HCT116 (cell line): Measurements from ENCODE around the gene HSD17B7. TPM values are rescaled to one million over a fixed set of nuclear protein-coding genes. Genes with fewer than 3 reads are reported as not detected.

Source experiments
- ATAC-seq: fragments of 200-7000 bp; cut with Tn5 transposase; 2 replicates; pipeline ENCODE4 v1.9.1; 2020; ENCODE audit warnings: mild to moderate bottlenecking, moderate library complexity
- BruUV-seq: library from RNA; stranded (reverse); fragments of 400-500 nt; replicated peaks from 2 replicates; lab custom pipeline; 2021; lab: Mats Ljungman, UMichigan
- CTCF ChIA-PET: fragments of 300-600 bp; sonication (Branson Sonifier 250); formaldehyde crosslinking; loops from one replicate; lab custom pipeline; 2021; ENCODE audit warnings: antibody characterized with exemption; lab: Charles Lee
- POLR2A ChIA-PET: fragments of 300-600, 350-600 bp; sonication (Branson Sonifier 250); formaldehyde crosslinking; loops from one replicate; lab custom pipeline; 2021; ENCODE audit warnings: antibody characterized with exemption; lab: Charles Lee
- RAD21 ChIA-PET, 2 experiments: fragments of 300-600 bp; sonication (Branson Sonifier 250); formaldehyde crosslinking; loops; one replicate each; lab custom pipeline; 2023; ENCODE audit warnings: low total read pairs in 2 of 2; ENCODE audit not compliant: uncharacterized antibody in 2 of 2, unreplicated experiment in 2 of 2, low non-redundant PET in 1 of 2; lab: Charles Lee
- DNase-seq: peaks from one replicate; pipeline ENCODE4 v3.0.0-alpha.2; 2010; ENCODE audit warnings: low read depth, low spot score
- H2AFZ ChIP-seq: fragments of 200-600 bp; shearing (Covaris generic), sonication (generic); 2 replicates; pipeline ENCODE4 v1.6.1; 2017; ENCODE audit warnings: low read depth, mixed run types, mixed read lengths, antibody characterized with exemption, low read length; ENCODE audit not compliant: poor library complexity, severe bottlenecking
- H3K27ac ChIP-seq: 2 replicates; pipeline ENCODE4 v1.5.1; 2012; ENCODE audit warnings: low read depth, low read length
- H3K27me3 ChIP-seq: fragments of 200-600 bp; sonication (generic); 2 replicates; pipeline ENCODE4 v1.6.1; 2016; ENCODE audit warnings: mixed run types, low read length, mixed read lengths; ENCODE audit not compliant: insufficient read depth
- H3K36me3 ChIP-seq, 2 experiments: fragments of 200-500 bp in 1 of 2; fragments of 200-600 bp in 1 of 2; sonication (Bioruptor generic) in 1 of 2; sonication (generic) in 1 of 2; 2 replicates each; pipeline versions ENCODE4 v1.5.1 to v1.6.1; 2014 to 2016; ENCODE audit warnings: low read length in 2 of 2, inconsistent platforms in 1 of 2, mixed read lengths in 1 of 2, mixed run types in 1 of 2; ENCODE audit not compliant: insufficient read depth in 2 of 2, control insufficient read depth in 1 of 2
- H3K4me1 ChIP-seq, 2 experiments: fragments of 200-600 bp in 1 of 2; sonication (generic) in 1 of 2; 2 replicates each; pipeline versions ENCODE4 v1.5.1 to v1.6.1; 2012 to 2017; ENCODE audit warnings: low read length in 2 of 2, inconsistent platforms in 1 of 2, mild to moderate bottlenecking in 1 of 2, mixed read lengths in 1 of 2, mixed run types in 1 of 2, moderate library complexity in 1 of 2; ENCODE audit not compliant: insufficient read depth in 2 of 2, control insufficient read depth in 1 of 2
- H3K4me2 ChIP-seq: fragments of 200-600 bp; sonication (generic); 2 replicates; pipeline ENCODE4 v1.6.1; 2017; ENCODE audit warnings: mixed run types, low read length, mixed read lengths
- H3K4me3 ChIP-seq, 2 experiments: fragments of 200-600 bp in 1 of 2; sonication (generic) in 1 of 2; replicated peaks in 1 of 2; 2 replicates each; pipeline ENCODE4 v1.5.1; 2011 to 2016; ENCODE audit warnings: low read length in 2 of 2, control low read depth in 1 of 2, low read depth in 1 of 2, mild to moderate bottlenecking in 1 of 2, mixed read lengths in 1 of 2, mixed run types in 1 of 2
- H3K79me2 ChIP-seq: fragments of 200-600 bp; sonication (generic); 2 replicates; pipeline ENCODE4 v1.6.1; 2017; ENCODE audit warnings: mild to moderate bottlenecking, mixed run types, low read length, moderate library complexity, mixed read lengths; ENCODE audit not compliant: insufficient read depth
- H3K9ac ChIP-seq: fragments of 200-600 bp; sonication (generic); 2 replicates; pipeline ENCODE4 v1.6.1; 2016; ENCODE audit warnings: low read length, mixed read lengths
- H3K9me2 ChIP-seq: fragments of 200-600 bp; sonication (generic), shearing (Covaris generic); 2 replicates; pipeline ENCODE4 v1.6.1; 2017; ENCODE audit warnings: mixed run types, mild to moderate bottlenecking, moderate library complexity; ENCODE audit not compliant: insufficient read depth
- H3K9me3 ChIP-seq, 2 experiments: fragments of 200-500 bp in 1 of 2; fragments of 200-600 bp in 1 of 2; sonication (Bioruptor generic) in 1 of 2; sonication (generic) in 1 of 2; 2 replicates each; pipeline ENCODE4 v1.6.1; 2014 to 2017; ENCODE audit warnings: low read length in 2 of 2, mixed read lengths in 2 of 2, inconsistent platforms in 1 of 2, low read depth in 1 of 2, mild to moderate bottlenecking in 1 of 2, mixed run types in 1 of 2, moderate library complexity in 1 of 2; ENCODE audit not compliant: control insufficient read depth in 1 of 2, insufficient read depth in 1 of 2
- H4K20me1 ChIP-seq: fragments of 200-600 bp; sonication (generic), shearing (Covaris generic); 2 replicates; pipeline ENCODE4 v1.6.1; 2017; ENCODE audit warnings: mixed run types, mild to moderate bottlenecking, moderate library complexity; ENCODE audit not compliant: insufficient read depth
- CBX3 ChIP-seq: IDR thresholded peaks from 2 replicates; pipeline ENCODE4 v1.6.1; 2012; ENCODE audit warnings: low read depth
- CEBPB ChIP-seq: IDR thresholded peaks from 2 replicates; pipeline ENCODE4 v1.6.1; 2012; ENCODE audit warnings: low read depth
- EGR1 ChIP-seq: IDR thresholded peaks from 2 replicates; pipeline ENCODE4 v1.6.1; 2012; ENCODE audit warnings: low read depth
- ELF1 ChIP-seq: IDR thresholded peaks from 2 replicates; pipeline ENCODE4 v1.6.1; 2012; ENCODE audit warnings: low read depth, borderline replicate concordance
- FOSL1 ChIP-seq: IDR thresholded peaks from 2 replicates; pipeline ENCODE4 v1.6.1; 2012; ENCODE audit warnings: low read depth
- JUND ChIP-seq: IDR thresholded peaks from 2 replicates; pipeline ENCODE4 v1.6.1; 2012
- RAD21 ChIP-seq: IDR thresholded peaks from 2 replicates; pipeline ENCODE4 v1.6.1; 2012; ENCODE audit warnings: low read depth, mild to moderate bottlenecking
- SIN3A ChIP-seq: IDR thresholded peaks from 2 replicates; pipeline ENCODE4 v1.6.1; 2012; ENCODE audit warnings: low read depth
- SRF ChIP-seq: IDR thresholded peaks from 2 replicates; pipeline ENCODE4 v1.6.1; 2012; ENCODE audit warnings: low read depth
- TCF7L2 ChIP-seq: IDR thresholded peaks from 2 replicates; pipeline ENCODE4 v1.7.0; 2011; ENCODE audit warnings: borderline replicate concordance, inconsistent platforms; ENCODE audit not compliant: insufficient read depth, insufficient read length; ENCODE audit errors: extremely low read depth
- YY1 ChIP-seq: IDR thresholded peaks from 2 replicates; pipeline ENCODE4 v1.6.1; 2011; ENCODE audit warnings: low read length, low read depth, moderate library complexity, mild to moderate bottlenecking; ENCODE audit not compliant: insufficient replicate concordance; ENCODE audit errors: extremely low read depth
- ZFX ChIP-seq: fragments of 450-650 bp; IDR thresholded peaks from 2 replicates; pipeline ENCODE4 v1.6.1; 2017
- intact Hi-C: fragments of 100-400 bp; cut with micrococcal nuclease; formaldehyde crosslinking; loops from 2 replicates; pipeline ENCODE4 v1.10.0; 2022
- total RNA-seq: library from RNA; stranded (reverse); gene quantifications from one replicate; pipeline ENCODE4 v1.2.1, GENCODE V29; 2021; ENCODE audit not compliant: unreplicated experiment
- TF ChIP-seq, protein P1 (sequence below), 3 experiments: fragments of 200-600 bp in 1 of 3; sonication (generic) in 1 of 3; IDR thresholded peaks in 2 of 3; conservative IDR thresholded peaks in 1 of 3; 2 replicates each; pipeline ENCODE4 v1.5.1; 2012 to 2017; ENCODE audit warnings: low read depth in 2 of 3, low read length in 2 of 3, antibody characterized with exemption in 1 of 3, borderline replicate concordance in 1 of 3, control low read depth in 1 of 3, mild to moderate bottlenecking in 1 of 3, mixed read lengths in 1 of 3, mixed run types in 1 of 3, moderate library complexity in 1 of 3; ENCODE audit not compliant: insufficient read depth in 1 of 3
- TF ChIP-seq, protein P2 (sequence below): IDR thresholded peaks from 2 replicates; pipeline ENCODE4 v1.6.1; 2012
- TF ChIP-seq, protein P3 (sequence below): IDR thresholded peaks from 2 replicates; pipeline ENCODE4 v1.6.1; 2012; ENCODE audit warnings: low read depth

HSD17B7 gene
- total RNA-seq, 1 experiment from 2014 or later = 22.6 TPM

DNA sequence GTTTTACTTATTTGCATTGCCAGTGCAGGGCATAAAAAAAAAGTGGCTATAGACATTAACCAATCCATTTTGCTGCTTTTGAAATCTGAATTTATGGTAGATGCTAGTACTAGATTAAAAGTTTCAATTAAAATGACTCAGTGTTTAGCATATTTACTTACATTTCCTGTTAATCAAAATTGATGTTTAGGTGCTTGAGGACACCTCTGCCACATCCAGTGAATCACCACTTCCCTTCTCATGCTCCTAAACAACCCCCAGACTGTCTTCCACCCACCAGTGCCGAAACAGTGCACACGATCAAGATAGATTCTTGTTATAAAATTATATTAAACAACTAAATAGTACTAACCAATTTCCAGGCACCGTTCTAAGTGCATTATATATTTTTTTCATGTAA lies 32.7 kb downstream of the HSD17B7 start:
- Histone ChIP-seq H3K9ac (no peak overlapping the region), H2AFZ (peak overlapping the region; percentile 53), H3K4me3 (peak overlapping the region in 1 of 2 experiments; percentile 62; a peak in 2 of 4 replicates), H3K4me1 (peaks cover 6 to 22% of the 10 kb centered on the region in 2 experiments), H3K27ac (no peak overlapping the region), H4K20me1 (no peaks in the 10 kb centered on the region), H3K4me2 (peak overlapping the region; percentile 87), H3K36me3 (no peaks in the 10 kb centered on the region), H3K79me2 (no peaks in the 10 kb centered on the region), H3K9me3 (no peaks in the 10 kb centered on the region), H3K9me2 (no peaks in the 10 kb centered on the region), H3K27me3 (no peaks in the 10 kb centered on the region)
- RAD21 ChIA-PET = no interaction called here
- BruUV-seq = no TSS peak
- TF ChIP-seq ELF1 = no peak
- no peak for TF ChIP-seq CEBPB
- TF ChIP-seq YY1 = no peak
- TF ChIP-seq SRF = no peak
- TF ChIP-seq RAD21 = no peak
- TF ChIP-seq, protein P1, sequence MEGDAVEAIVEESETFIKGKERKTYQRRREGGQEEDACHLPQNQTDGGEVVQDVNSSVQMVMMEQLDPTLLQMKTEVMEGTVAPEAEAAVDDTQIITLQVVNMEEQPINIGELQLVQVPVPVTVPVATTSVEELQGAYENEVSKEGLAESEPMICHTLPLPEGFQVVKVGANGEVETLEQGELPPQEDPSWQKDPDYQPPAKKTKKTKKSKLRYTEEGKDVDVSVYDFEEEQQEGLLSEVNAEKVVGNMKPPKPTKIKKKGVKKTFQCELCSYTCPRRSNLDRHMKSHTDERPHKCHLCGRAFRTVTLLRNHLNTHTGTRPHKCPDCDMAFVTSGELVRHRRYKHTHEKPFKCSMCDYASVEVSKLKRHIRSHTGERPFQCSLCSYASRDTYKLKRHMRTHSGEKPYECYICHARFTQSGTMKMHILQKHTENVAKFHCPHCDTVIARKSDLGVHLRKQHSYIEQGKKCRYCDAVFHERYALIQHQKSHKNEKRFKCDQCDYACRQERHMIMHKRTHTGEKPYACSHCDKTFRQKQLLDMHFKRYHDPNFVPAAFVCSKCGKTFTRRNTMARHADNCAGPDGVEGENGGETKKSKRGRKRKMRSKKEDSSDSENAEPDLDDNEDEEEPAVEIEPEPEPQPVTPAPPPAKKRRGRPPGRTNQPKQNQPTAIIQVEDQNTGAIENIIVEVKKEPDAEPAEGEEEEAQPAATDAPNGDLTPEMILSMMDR (IDR thresholded peaks at IDR 0.05 in 2 of 3, conservative IDR thresholded peaks at IDR 0.05 in 1 of 3; ENCODE audit: borderline replicate concordance in 1 of 3, insufficient read depth in 1 of 3, low read depth in 2 of 3, low read length in 2 of 3) = no peak
- TF ChIP-seq TCF7L2 = no peak
- no peak for TF ChIP-seq JUND
- TF ChIP-seq CBX3 = no peak
- TF ChIP-seq, protein P2, sequence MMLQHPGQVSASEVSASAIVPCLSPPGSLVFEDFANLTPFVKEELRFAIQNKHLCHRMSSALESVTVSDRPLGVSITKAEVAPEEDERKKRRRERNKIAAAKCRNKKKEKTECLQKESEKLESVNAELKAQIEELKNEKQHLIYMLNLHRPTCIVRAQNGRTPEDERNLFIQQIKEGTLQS = no peak
- no peak for TF ChIP-seq EGR1
- TF ChIP-seq ZFX = no peak
- TF ChIP-seq SIN3A = no peak
- TF ChIP-seq FOSL1 = no peak
- TF ChIP-seq, protein P3, sequence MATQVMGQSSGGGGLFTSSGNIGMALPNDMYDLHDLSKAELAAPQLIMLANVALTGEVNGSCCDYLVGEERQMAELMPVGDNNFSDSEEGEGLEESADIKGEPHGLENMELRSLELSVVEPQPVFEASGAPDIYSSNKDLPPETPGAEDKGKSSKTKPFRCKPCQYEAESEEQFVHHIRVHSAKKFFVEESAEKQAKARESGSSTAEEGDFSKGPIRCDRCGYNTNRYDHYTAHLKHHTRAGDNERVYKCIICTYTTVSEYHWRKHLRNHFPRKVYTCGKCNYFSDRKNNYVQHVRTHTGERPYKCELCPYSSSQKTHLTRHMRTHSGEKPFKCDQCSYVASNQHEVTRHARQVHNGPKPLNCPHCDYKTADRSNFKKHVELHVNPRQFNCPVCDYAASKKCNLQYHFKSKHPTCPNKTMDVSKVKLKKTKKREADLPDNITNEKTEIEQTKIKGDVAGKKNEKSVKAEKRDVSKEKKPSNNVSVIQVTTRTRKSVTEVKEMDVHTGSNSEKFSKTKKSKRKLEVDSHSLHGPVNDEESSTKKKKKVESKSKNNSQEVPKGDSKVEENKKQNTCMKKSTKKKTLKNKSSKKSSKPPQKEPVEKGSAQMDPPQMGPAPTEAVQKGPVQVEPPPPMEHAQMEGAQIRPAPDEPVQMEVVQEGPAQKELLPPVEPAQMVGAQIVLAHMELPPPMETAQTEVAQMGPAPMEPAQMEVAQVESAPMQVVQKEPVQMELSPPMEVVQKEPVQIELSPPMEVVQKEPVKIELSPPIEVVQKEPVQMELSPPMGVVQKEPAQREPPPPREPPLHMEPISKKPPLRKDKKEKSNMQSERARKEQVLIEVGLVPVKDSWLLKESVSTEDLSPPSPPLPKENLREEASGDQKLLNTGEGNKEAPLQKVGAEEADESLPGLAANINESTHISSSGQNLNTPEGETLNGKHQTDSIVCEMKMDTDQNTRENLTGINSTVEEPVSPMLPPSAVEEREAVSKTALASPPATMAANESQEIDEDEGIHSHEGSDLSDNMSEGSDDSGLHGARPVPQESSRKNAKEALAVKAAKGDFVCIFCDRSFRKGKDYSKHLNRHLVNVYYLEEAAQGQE = no peak
- CTCF ChIA-PET = interaction anchor here (1.4 kb wide), 1 partner anchor 767 kb away, joined by 4 read pairs; no protein-coding TSS in a partner anchor
- POLR2A ChIA-PET = no interaction called here
- intact Hi-C loops = no loop called here
- no peak for ATAC-seq
- DNase-seq = no peak
